ENCODE results near the gene CTNNB1.

DNA sequence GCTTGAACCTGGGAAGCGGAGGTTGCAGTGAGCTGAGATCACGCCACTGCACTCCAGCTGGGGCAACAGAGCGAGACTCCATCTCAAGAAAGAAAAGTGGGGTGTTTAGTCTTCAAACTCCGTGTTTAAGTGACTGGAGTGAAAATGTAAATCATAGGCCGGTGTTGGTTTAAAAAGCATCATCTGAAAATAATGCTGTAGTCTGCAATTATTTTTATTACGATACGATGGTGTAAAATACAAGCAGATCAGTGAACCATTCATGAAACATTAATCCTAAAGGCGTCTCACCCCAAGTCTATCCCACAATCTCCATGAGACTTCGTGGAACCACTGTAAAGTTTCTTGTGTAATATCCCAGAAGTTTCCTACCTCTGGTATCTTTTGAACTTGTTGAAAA lies 6.3 kb downstream of the CTNNB1 start:
- TF ChIP-seq, protein P1, sequence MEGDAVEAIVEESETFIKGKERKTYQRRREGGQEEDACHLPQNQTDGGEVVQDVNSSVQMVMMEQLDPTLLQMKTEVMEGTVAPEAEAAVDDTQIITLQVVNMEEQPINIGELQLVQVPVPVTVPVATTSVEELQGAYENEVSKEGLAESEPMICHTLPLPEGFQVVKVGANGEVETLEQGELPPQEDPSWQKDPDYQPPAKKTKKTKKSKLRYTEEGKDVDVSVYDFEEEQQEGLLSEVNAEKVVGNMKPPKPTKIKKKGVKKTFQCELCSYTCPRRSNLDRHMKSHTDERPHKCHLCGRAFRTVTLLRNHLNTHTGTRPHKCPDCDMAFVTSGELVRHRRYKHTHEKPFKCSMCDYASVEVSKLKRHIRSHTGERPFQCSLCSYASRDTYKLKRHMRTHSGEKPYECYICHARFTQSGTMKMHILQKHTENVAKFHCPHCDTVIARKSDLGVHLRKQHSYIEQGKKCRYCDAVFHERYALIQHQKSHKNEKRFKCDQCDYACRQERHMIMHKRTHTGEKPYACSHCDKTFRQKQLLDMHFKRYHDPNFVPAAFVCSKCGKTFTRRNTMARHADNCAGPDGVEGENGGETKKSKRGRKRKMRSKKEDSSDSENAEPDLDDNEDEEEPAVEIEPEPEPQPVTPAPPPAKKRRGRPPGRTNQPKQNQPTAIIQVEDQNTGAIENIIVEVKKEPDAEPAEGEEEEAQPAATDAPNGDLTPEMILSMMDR (IDR thresholded peaks at IDR 0.05), result no peak
- no peak for TF ChIP-seq POLR2A (IDR thresholded peaks at IDR 0.05)

Measured in breast epithelium (tissue), 3 donors.